HCT116 (cell line): ENCODE measurements around the gene GPR31. TPM values are rescaled to one million over a fixed set of nuclear protein-coding genes. Genes with fewer than 3 reads are reported as not detected.

Experiments used
- ATAC-seq: fragments of 200-7000 bp; cut with Tn5 transposase; 2 replicates; pipeline ENCODE4 v1.9.1; 2020; ENCODE audit warnings: mild to moderate bottlenecking, moderate library complexity
- BruUV-seq: library from RNA; stranded (reverse); fragments of 400-500 nt; replicated peaks from 2 replicates; lab custom pipeline; 2021; lab: Mats Ljungman, UMichigan
- CTCF ChIA-PET: fragments of 300-600 bp; sonication (Branson Sonifier 250); formaldehyde crosslinking; loops from one replicate; lab custom pipeline; 2021; ENCODE audit warnings: antibody characterized with exemption; lab: Charles Lee
- POLR2A ChIA-PET: fragments of 300-600, 350-600 bp; sonication (Branson Sonifier 250); formaldehyde crosslinking; loops from one replicate; lab custom pipeline; 2021; ENCODE audit warnings: antibody characterized with exemption; lab: Charles Lee
- RAD21 ChIA-PET, 2 experiments: fragments of 300-600 bp; sonication (Branson Sonifier 250); formaldehyde crosslinking; loops; one replicate each; lab custom pipeline; 2023; ENCODE audit warnings: low total read pairs in 2 of 2; ENCODE audit not compliant: uncharacterized antibody in 2 of 2, unreplicated experiment in 2 of 2, low non-redundant PET in 1 of 2; lab: Charles Lee
- DNase-seq: peaks from one replicate; pipeline ENCODE4 v3.0.0-alpha.2; 2010; ENCODE audit warnings: low read depth, low spot score
- H2AFZ ChIP-seq: fragments of 200-600 bp; shearing (Covaris generic), sonication (generic); 2 replicates; pipeline ENCODE4 v1.6.1; 2017; ENCODE audit warnings: low read depth, mixed run types, mixed read lengths, antibody characterized with exemption, low read length; ENCODE audit not compliant: poor library complexity, severe bottlenecking
- H3K27ac ChIP-seq: 2 replicates; pipeline ENCODE4 v1.5.1; 2012; ENCODE audit warnings: low read depth, low read length
- H3K27me3 ChIP-seq: fragments of 200-600 bp; sonication (generic); 2 replicates; pipeline ENCODE4 v1.6.1; 2016; ENCODE audit warnings: mixed run types, low read length, mixed read lengths; ENCODE audit not compliant: insufficient read depth
- H3K36me3 ChIP-seq, 2 experiments: fragments of 200-500 bp in 1 of 2; fragments of 200-600 bp in 1 of 2; sonication (Bioruptor generic) in 1 of 2; sonication (generic) in 1 of 2; 2 replicates each; pipeline versions ENCODE4 v1.5.1 to v1.6.1; 2014 to 2016; ENCODE audit warnings: low read length in 2 of 2, inconsistent platforms in 1 of 2, mixed read lengths in 1 of 2, mixed run types in 1 of 2; ENCODE audit not compliant: insufficient read depth in 2 of 2, control insufficient read depth in 1 of 2
- H3K4me1 ChIP-seq, 2 experiments: fragments of 200-600 bp in 1 of 2; sonication (generic) in 1 of 2; 2 replicates each; pipeline versions ENCODE4 v1.5.1 to v1.6.1; 2012 to 2017; ENCODE audit warnings: low read length in 2 of 2, inconsistent platforms in 1 of 2, mild to moderate bottlenecking in 1 of 2, mixed read lengths in 1 of 2, mixed run types in 1 of 2, moderate library complexity in 1 of 2; ENCODE audit not compliant: insufficient read depth in 2 of 2, control insufficient read depth in 1 of 2
- H3K4me2 ChIP-seq: fragments of 200-600 bp; sonication (generic); 2 replicates; pipeline ENCODE4 v1.6.1; 2017; ENCODE audit warnings: mixed run types, low read length, mixed read lengths
- H3K4me3 ChIP-seq, 2 experiments: fragments of 200-600 bp in 1 of 2; sonication (generic) in 1 of 2; replicated peaks in 1 of 2; 2 replicates each; pipeline ENCODE4 v1.5.1; 2011 to 2016; ENCODE audit warnings: low read length in 2 of 2, control low read depth in 1 of 2, low read depth in 1 of 2, mild to moderate bottlenecking in 1 of 2, mixed read lengths in 1 of 2, mixed run types in 1 of 2
- H3K79me2 ChIP-seq: fragments of 200-600 bp; sonication (generic); 2 replicates; pipeline ENCODE4 v1.6.1; 2017; ENCODE audit warnings: mild to moderate bottlenecking, mixed run types, low read length, moderate library complexity, mixed read lengths; ENCODE audit not compliant: insufficient read depth
- H3K9ac ChIP-seq: fragments of 200-600 bp; sonication (generic); 2 replicates; pipeline ENCODE4 v1.6.1; 2016; ENCODE audit warnings: low read length, mixed read lengths
- H3K9me2 ChIP-seq: fragments of 200-600 bp; sonication (generic), shearing (Covaris generic); 2 replicates; pipeline ENCODE4 v1.6.1; 2017; ENCODE audit warnings: mixed run types, mild to moderate bottlenecking, moderate library complexity; ENCODE audit not compliant: insufficient read depth
- H3K9me3 ChIP-seq, 2 experiments: fragments of 200-500 bp in 1 of 2; fragments of 200-600 bp in 1 of 2; sonication (Bioruptor generic) in 1 of 2; sonication (generic) in 1 of 2; 2 replicates each; pipeline ENCODE4 v1.6.1; 2014 to 2017; ENCODE audit warnings: low read length in 2 of 2, mixed read lengths in 2 of 2, inconsistent platforms in 1 of 2, low read depth in 1 of 2, mild to moderate bottlenecking in 1 of 2, mixed run types in 1 of 2, moderate library complexity in 1 of 2; ENCODE audit not compliant: control insufficient read depth in 1 of 2, insufficient read depth in 1 of 2
- H4K20me1 ChIP-seq: fragments of 200-600 bp; sonication (generic), shearing (Covaris generic); 2 replicates; pipeline ENCODE4 v1.6.1; 2017; ENCODE audit warnings: mixed run types, mild to moderate bottlenecking, moderate library complexity; ENCODE audit not compliant: insufficient read depth
- EZH2 ChIP-seq: fragments of 200-600 bp; sonication (generic); IDR thresholded peaks from 2 replicates; pipeline ENCODE4 v1.6.1; 2017; ENCODE audit warnings: antibody characterized with exemption, mixed run types
- JUND ChIP-seq: IDR thresholded peaks from 2 replicates; pipeline ENCODE4 v1.6.1; 2012
- REST ChIP-seq: IDR thresholded peaks from 2 replicates; pipeline ENCODE4 v1.6.1; 2012; ENCODE audit warnings: low read depth
- TCF7L2 ChIP-seq: IDR thresholded peaks from 2 replicates; pipeline ENCODE4 v1.7.0; 2011; ENCODE audit warnings: borderline replicate concordance, inconsistent platforms; ENCODE audit not compliant: insufficient read depth, insufficient read length; ENCODE audit errors: extremely low read depth
- ZNF274 ChIP-seq: fragments of 200-500 bp; sonication (Bioruptor generic); IDR thresholded peaks from 2 replicates; pipeline ENCODE4 v1.6.1; 2014; ENCODE audit warnings: mild to moderate bottlenecking, low read depth, low read length, inconsistent platforms
- intact Hi-C: fragments of 100-400 bp; cut with micrococcal nuclease; formaldehyde crosslinking; loops from 2 replicates; pipeline ENCODE4 v1.10.0; 2022
- total RNA-seq: library from RNA; stranded (reverse); gene quantifications from one replicate; pipeline ENCODE4 v1.2.1, GENCODE V29; 2021; ENCODE audit not compliant: unreplicated experiment
- TF ChIP-seq, protein P1 (sequence below): IDR thresholded peaks from 2 replicates; pipeline ENCODE4 v1.6.1; 2012

The GPR31 gene
- total RNA-seq, 1 experiment from 2014 or later: not detected

GRCh38 chr6:167124753-167125152 is 33.0 kb downstream of the GPR31 start:
- no peaks in the 10 kb centered on the region for H3K4me1 ChIP-seq
- CTCF ChIA-PET: no interaction called here
- no peak overlapping the region for H2AFZ ChIP-seq
- H3K9me2 ChIP-seq: no peaks in the 10 kb centered on the region
- no peak overlapping the region for H3K4me2 ChIP-seq
- no peak overlapping the region for H3K27ac ChIP-seq
- no peaks in the 10 kb centered on the region for H3K36me3 ChIP-seq
- POLR2A ChIA-PET: no interaction called here
- RAD21 ChIA-PET: no interaction called here
- intact Hi-C loops: no loop called here
- H4K20me1 ChIP-seq: no peaks in the 10 kb centered on the region
- H3K9me3 ChIP-seq: no peaks in the 10 kb centered on the region
- H3K27me3 ChIP-seq: peaks cover 12% of the 10 kb centered on the region
- BruUV-seq: no TSS peak
- DNase-seq (no peak), ATAC-seq (no peak)
- no peak overlapping the region for H3K4me3 ChIP-seq
- H3K79me2 ChIP-seq: no peaks in the 10 kb centered on the region
- H3K9ac ChIP-seq: no peak overlapping the region
- TF ChIP-seq EZH2 (no peak), ZNF274 (no peak), REST (no peak), TCF7L2 (no peak), JUND (no peak)
- TF ChIP-seq, protein P1, sequence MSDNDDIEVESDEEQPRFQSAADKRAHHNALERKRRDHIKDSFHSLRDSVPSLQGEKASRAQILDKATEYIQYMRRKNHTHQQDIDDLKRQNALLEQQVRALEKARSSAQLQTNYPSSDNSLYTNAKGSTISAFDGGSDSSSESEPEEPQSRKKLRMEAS: no peak
